ENCODE measurements around the gene PEX1. TPM values are rescaled to one million over a fixed set of nuclear protein-coding genes. Genes with fewer than 3 reads are reported as not detected.

The PEX1 gene
- total and polyA plus RNA-seq, 9 of the 15 experiments (the other 6 are each of a cell fraction or from before 2014, with no cell fraction given) = 9.4 to 32.2 (median 19.9) TPM

- no peak for TF ChIP-seq GTF3C2 (IDR thresholded peaks at IDR 0.05; ENCODE audit: borderline replicate concordance, extremely low read depth, insufficient read length)
- no peak for TF ChIP-seq JUND (IDR thresholded peaks at IDR 0.05; ENCODE audit: borderline replicate concordance, low read depth, low read length)
- 0 out of 3 replicates have a peak, but pooled peaks have one; percentile 11 for TF ChIP-seq JUND (tag; IDR thresholded peaks at IDR 0.05; ENCODE audit: borderline replicate concordance, low read depth, low read length)
- TF ChIP-seq CBFA2T3 (IDR thresholded peaks at IDR 0.05) = no peak
- no peak; the same call in 1 of the 2 replicates for TF ChIP-seq MYC (IDR thresholded peaks at IDR 0.05; ENCODE audit: low read depth, low read length)
- no peak for TF ChIP-seq MYC (CRISPR knock-in tag; IDR thresholded peaks at IDR 0.05; ENCODE audit: borderline replicate concordance, low read depth)
- peak in 1 of 2 experiments; percentile 18; a peak in 1 of 4 replicates for TF ChIP-seq SIN3A (IDR thresholded peaks at IDR 0.05; ENCODE audit: borderline replicate concordance in 2 of 2, control insufficient read depth in 1 of 2, low read depth in 2 of 2, low read length in 2 of 2)
- TF ChIP-seq COPS2 (conservative IDR thresholded peaks at IDR 0.05) = no peak
- no peak for TF ChIP-seq MTF1 (CRISPR knock-in tag; IDR thresholded peaks at IDR 0.05; ENCODE audit: borderline replicate concordance)
- TF ChIP-seq ZC3H4 (CRISPR knock-in tag; IDR thresholded peaks at IDR 0.05; ENCODE audit: borderline replicate concordance) = 0 out of 2 replicates have a peak, but pooled peaks have one; percentile 47
- TF ChIP-seq RFX5 (IDR thresholded peaks at IDR 0.05; ENCODE audit: low read depth, low read length) = no peak
- no peak for TF ChIP-seq NKRF (IDR thresholded peaks at IDR 0.05; ENCODE audit: borderline replicate concordance)
- TF ChIP-seq ZNF165 (CRISPR knock-in tag; IDR thresholded peaks at IDR 0.05; ENCODE audit: borderline replicate concordance) = peak; percentile 49; the same call in 1 of the 2 replicates
- TF ChIP-seq TEAD4 (IDR thresholded peaks at IDR 0.05; ENCODE audit: low read length) = no peak
- TF ChIP-seq TEAD4 (CRISPR knock-in tag; IDR thresholded peaks at IDR 0.05; ENCODE audit: borderline replicate concordance) = 0 out of 2 replicates have a peak, but pooled peaks have one; percentile 16
- TF ChIP-seq CGGBP1 (CRISPR knock-in tag; IDR thresholded peaks at IDR 0.05) = no peak
- TF ChIP-seq DMBX1 (CRISPR knock-in tag; IDR thresholded peaks at IDR 0.05; ENCODE audit: borderline replicate concordance) = no peak
- TF ChIP-seq ZBTB34 (CRISPR knock-in tag; IDR thresholded peaks at IDR 0.05) = no peak
- TF ChIP-seq ZNF133 (CRISPR knock-in tag; IDR thresholded peaks at IDR 0.05) = no peak
- TF ChIP-seq PTBP1 (IDR thresholded peaks at IDR 0.05; ENCODE audit: low read depth, low read length) = no peak
Measured at GRCh38 chr7:92527300-92528187, 776 bp downstream of the PEX1 start (continued).

Measured in K562 (cell line).